HepG2 (cell line): Measurements from ENCODE around the gene CCDC116. TPM values are rescaled to one million over a fixed set of nuclear protein-coding genes. Genes with fewer than 3 reads are reported as not detected.

Experiments
- E2F5 ChIP-seq: sonication (generic); formaldehyde crosslinking; conservative IDR thresholded peaks from 2 replicates; pipeline ENCODE4 v1.4.0; 2020; ENCODE audit warnings: missing genetic modification reagents
- EZH2 ChIP-seq: conservative IDR thresholded peaks from 2 replicates; pipeline ENCODE4 v1.6.1; 2012; ENCODE audit warnings: mild to moderate bottlenecking, low read depth, low read length, moderate library complexity
- GLI4 ChIP-seq: sonication (generic); formaldehyde crosslinking; IDR thresholded peaks from 2 replicates; pipeline ENCODE4 v1.5.1; 2020; ENCODE audit warnings: missing genetic modification reagents, mild to moderate bottlenecking, moderate library complexity, borderline replicate concordance
- HMGXB4 ChIP-seq, 2 experiments: sonication (generic) in 1 of 2; formaldehyde crosslinking in 1 of 2; IDR thresholded peaks; 2 replicates each; pipeline versions ENCODE4 v1.4.0 to v1.6.1; 2018 to 2020; ENCODE audit warnings: missing genetic modification reagents in 2 of 2, borderline replicate concordance in 1 of 2, low read depth in 1 of 2, mild to moderate bottlenecking in 1 of 2, missing biosample characterization in 1 of 2
- HNRNPL ChIP-seq: fragments of 200-400 bp; formaldehyde crosslinking; IDR thresholded peaks from 2 replicates; pipeline ENCODE4 v1.6.1; 2017; ENCODE audit warnings: mild to moderate bottlenecking, low read depth, low read length
- PRDM15 ChIP-seq: sonication (generic); formaldehyde crosslinking; IDR thresholded peaks from 2 replicates; pipeline ENCODE4 v1.4.0; 2020; ENCODE audit warnings: missing genetic modification reagents
- SCMH1 ChIP-seq: sonication (generic); formaldehyde crosslinking; IDR thresholded peaks from 2 replicates; pipeline ENCODE4 v1.9.0; 2021; ENCODE audit warnings: missing genetic modification reagents, mild to moderate bottlenecking, borderline replicate concordance
- ZBTB1 ChIP-seq: sonication (generic); formaldehyde crosslinking; IDR thresholded peaks from 2 replicates; pipeline ENCODE4 v1.4.0; 2020; ENCODE audit warnings: missing genetic modification reagents, borderline replicate concordance
- ZFX ChIP-seq: sonication (generic); formaldehyde crosslinking; IDR thresholded peaks from 2 replicates; pipeline ENCODE4 v1.4.0; 2020; ENCODE audit warnings: mild to moderate bottlenecking, low read depth, missing genetic modification reagents, moderate library complexity
- ZIK1 ChIP-seq: sonication (generic); formaldehyde crosslinking; IDR thresholded peaks from 2 replicates; pipeline ENCODE4 v1.5.0; 2020; ENCODE audit warnings: mild to moderate bottlenecking, low read depth, missing genetic modification reagents, borderline replicate concordance
- ZNF18 ChIP-seq: sonication (generic); formaldehyde crosslinking; IDR thresholded peaks from 2 replicates; pipeline ENCODE4 v1.8.0; 2022; ENCODE audit warnings: mild to moderate bottlenecking, missing genetic modification reagents; ENCODE audit not compliant: insufficient replicate concordance
- ZNF704 ChIP-seq: sonication (generic); formaldehyde crosslinking; IDR thresholded peaks from 2 replicates; pipeline ENCODE4 v1.8.1; 2023; ENCODE audit warnings: mild to moderate bottlenecking, inconsistent platforms, moderate library complexity, missing genetic modification reagents, borderline replicate concordance
- ZNF784 ChIP-seq: sonication (generic); formaldehyde crosslinking; IDR thresholded peaks from 2 replicates; pipeline ENCODE4 v1.5.1; 2020; ENCODE audit warnings: missing genetic modification reagents, mild to moderate bottlenecking, borderline replicate concordance
- ZNF83 ChIP-seq: sonication (generic); formaldehyde crosslinking; IDR thresholded peaks from 2 replicates; pipeline ENCODE4 v1.4.0; 2020; ENCODE audit warnings: missing genetic modification reagents, mild to moderate bottlenecking, borderline replicate concordance
- ZSCAN22 ChIP-seq: sonication (generic); formaldehyde crosslinking; IDR thresholded peaks from 2 replicates; pipeline ENCODE4 v1.4.0; 2020; ENCODE audit warnings: mild to moderate bottlenecking, missing genetic modification reagents
- ZSCAN25 ChIP-seq: sonication (generic); formaldehyde crosslinking; IDR thresholded peaks from 2 replicates; pipeline ENCODE4 v1.8.0; 2022; ENCODE audit warnings: mild to moderate bottlenecking, missing genetic modification reagents
- polyA plus RNA-seq, 8 experiments: library from polyadenylated mRNA; depleted of rRNA in 3 of 8; stranded (reverse) in 7 of 8; unstranded in 1 of 8; fragments of >200 nt; fragmentation: Illumina TruSeq in 4 of 8; extraction: Trizol in 4 of 8; gene quantifications; 2 replicates each; pipeline versions ENCODE4 v1.2.1 to v1.2.3, GENCODE V29; 2011 to 2016; ENCODE audit warnings: low read depth in 4 of 8, missing spikeins in 1 of 8, mixed read lengths in 1 of 8; ENCODE audit not compliant: insufficient read depth in 1 of 8
- total RNA-seq, 5 experiments: library from RNA; depleted of rRNA; stranded (reverse); fragments of >200 nt; fragmentation: Illumina TruSeq; extraction: Trizol; gene quantifications; 2 replicates each; pipeline ENCODE4 v1.2.3, GENCODE V29; 2016; ENCODE audit warnings: low read depth in 1 of 5

Gene CCDC116
- total and polyA plus RNA-seq, 2 of the 13 experiments (the other 11 are each of a cell fraction or from before 2014, with no cell fraction given): 0.15 to 0.33 TPM

- TF ChIP-seq ZNF18 (peak; percentile 72), ZBTB1 (CRISPR knock-in tag) (no peak), PRDM15 (CRISPR knock-in tag) (peak; percentile 72; the same call in 1 of the 2 replicates), EZH2 (no peak), HMGXB4 (CRISPR knock-in tag; IDR thresholded peaks at IDR 0.05; ENCODE audit: borderline replicate concordance in 1 of 2, low read depth in 1 of 2) (peak; percentile 87 to 90), GLI4 (CRISPR knock-in tag) (peak; percentile 59), ZFX (CRISPR knock-in tag) (peak; percentile 89), E2F5 (CRISPR knock-in tag) (no peak; the same call in 1 of the 2 replicates), ZNF83 (CRISPR knock-in tag) (peak; percentile 95), ZSCAN25 (CRISPR knock-in tag) (peak; percentile 78; the same call in 1 of the 2 replicates), ZNF704 (peak; percentile 85; the same call in 1 of the 2 replicates), ZIK1 (CRISPR knock-in tag) (peak; percentile 45; the same call in 1 of the 2 replicates), ZNF784 (CRISPR knock-in tag) (peak; percentile 87), SCMH1 (CRISPR knock-in tag) (no peak), HNRNPL (peak; percentile 94), ZSCAN22 (peak; percentile 70; the same call in 1 of the 2 replicates)
Observed at GRCh38 chr22:21629255-21630149, 3.1 kb upstream of the CCDC116 start, which contains the start of gene YDJC (continued).
